Body of pancreas (tissue), 4 donors: ENCODE measurements around the gene UGT1A6.

ENCODE experiments used
- CTCF ChIP-seq, 7 experiments: fragments of 450-650 bp in 4 of 7; fragments of 200-600 bp in 3 of 7; sonication (generic) in 3 of 7; IDR thresholded peaks; one replicate each; pipeline ENCODE4 v1.5.1; 2016 to 2019; ENCODE audit warnings: antibody characterized with exemption in 7 of 7
- POLR2A ChIP-seq, 3 donors: fragments of 450-650 bp; IDR thresholded peaks; one replicate each; pipeline ENCODE4 v1.6.1; 2016; ENCODE audit warnings: antibody characterized with exemption in 3 of 3, mild to moderate bottlenecking in 2 of 3

GRCh38 chr2:233684640-233685039, 8.1 kb upstream of the UGT1A6 start:
- TF ChIP-seq CTCF (IDR thresholded peaks at IDR 0.05) (no peak), POLR2A (IDR thresholded peaks at IDR 0.05) (no peak)
